HUES64 (cell line): Measurements from ENCODE around the gene DDX1. TPM values are rescaled to one million over a fixed set of nuclear protein-coding genes. Genes with fewer than 3 reads are reported as not detected.
"Not testable (repeated sequence)": the region's sequence is repeated elsewhere in the genome, so short reads cannot be mapped to it uniquely, and the experiment has no call there.

ENCODE experiments used
- H3K27ac ChIP-seq: 2 replicates; pipeline ENCODE4 v1.7.0; 2013; ENCODE audit warnings: low read depth, low read length, inconsistent platforms
- H3K27me3 ChIP-seq: 2 replicates; pipeline ENCODE4 v1.6.1; 2013; ENCODE audit warnings: mild to moderate bottlenecking, low read length; ENCODE audit not compliant: insufficient read depth
- H3K36me3 ChIP-seq: 2 replicates; pipeline ENCODE4 v1.6.1; 2013; ENCODE audit warnings: mild to moderate bottlenecking, low read length; ENCODE audit not compliant: insufficient read depth
- H3K4me1 ChIP-seq: 2 replicates; pipeline ENCODE4 v1.6.1; 2013; ENCODE audit warnings: mild to moderate bottlenecking, low read length, moderate library complexity; ENCODE audit not compliant: insufficient read depth
- H3K4me3 ChIP-seq: 2 replicates; pipeline ENCODE4 v1.5.1; 2013; ENCODE audit warnings: mild to moderate bottlenecking, low read length, moderate library complexity
- H3K9ac ChIP-seq: 2 replicates; pipeline ENCODE4 v1.6.1; 2013; ENCODE audit warnings: mild to moderate bottlenecking, low read depth, low read length
- H3K9me3 ChIP-seq: 2 replicates; pipeline ENCODE4 v1.6.1; 2013; ENCODE audit warnings: low read depth, low read length; ENCODE audit not compliant: insufficient read depth
- WGBS: fragments of 150-250, 120-280 bp; methylation state at CpG from one replicate; pipeline ENCODE4 v1.1.7; 2013; ENCODE audit warnings: missing lambda C conversion rate; 5-methylcytosine and 5-hydroxymethylcytosine counted together
- polyA plus RNA-seq, 2 experiments: library from polyadenylated mRNA; stranded (reverse); fragments of 50-300 nt; gene quantifications; one replicate each; pipeline ENCODE4 v1.2.3, GENCODE V29; 2013

DDX1 gene
- 130 TPM for polyA plus RNA-seq (2013, experiment 1 of 2)
- polyA plus RNA-seq (2013, experiment 2 of 2) = 124 TPM

GRCh38 chr2:15591692-15592463, at the start of gene DDX1:
DDX1 (plus strand) TSS chr2:15591868; CDS start chr2:15591934, 66 bp downstream.
- WGBS = under 1% methylated on average over 68 of the region's 68 CpGs
- Histone ChIP-seq H3K36me3 (peaks cover 24% of the 10 kb centered on the region), H3K4me3 (peak within 1 kb of the TSS; percentile 94), H3K9ac (peak within 1 kb of the TSS; percentile 95), H3K27ac (peak within 1 kb of the TSS; percentile 91), H3K27me3 (no peaks in the 10 kb centered on the region), H3K4me1 (0 out of 2 replicates have a peak, but pooled peaks cover 2% of the 10 kb centered on the region), H3K9me3 (no peaks in the 10 kb centered on the region)

GRCh38 chr2:15542269-15542668, 49.4 kb upstream of the DDX1 start:
- H3K9me3 ChIP-seq = not testable (repeated sequence)
- WGBS = no CpG with 5 or more reads among the region's 6 CpGs

GRCh38 chr2:15543053-15543452, 48.6 kb upstream of the DDX1 start:
- no peak overlapping the region for H3K4me3 ChIP-seq
- WGBS = 95% methylated on average over 3 of the region's 3 CpGs
- H3K9me3 ChIP-seq = no peaks in the 10 kb centered on the region
- H3K36me3 ChIP-seq = peaks cover 10% of the 10 kb centered on the region
- no peaks in the 10 kb centered on the region for H3K4me1 ChIP-seq
- H3K27me3 ChIP-seq = no peaks in the 10 kb centered on the region
- H3K27ac ChIP-seq = no peak overlapping the region
- H3K9ac ChIP-seq = no peak overlapping the region

More at GRCh38 chr2:15542269-15542668, 49.4 kb upstream of the DDX1 start:
- H3K27me3 ChIP-seq, H3K27ac ChIP-seq, H3K4me1 ChIP-seq, H3K36me3 ChIP-seq, H3K9ac ChIP-seq, H3K4me3 ChIP-seq: not testable (repeated sequence)

- no peak overlapping the region for H3K9ac ChIP-seq
- 95% methylated on average over 6 of the region's 6 CpGs for WGBS
These were observed 48.1 kb upstream of the DDX1 start for GRCh38 chr2:15543541-15543940.

GRCh38 chr2:15544227-15544626, 47.4 kb upstream of the DDX1 start:
- Histone ChIP-seq H3K9me3 (no peaks in the 10 kb centered on the region), H3K27ac (no peak overlapping the region), H3K4me1 (no peaks in the 10 kb centered on the region), H3K36me3 (peaks cover 6% of the 10 kb centered on the region; the same call in 1 of the 2 replicates), H3K4me3 (no peak overlapping the region), H3K27me3 (no peaks in the 10 kb centered on the region), H3K9ac (no peak overlapping the region)
- WGBS = 63% methylated on average over 1 of the region's 2 CpGs

More at GRCh38 chr2:15543541-15543940, 48.1 kb upstream of the DDX1 start:
- Histone ChIP-seq H3K9me3 (no peaks in the 10 kb centered on the region), H3K36me3 (peaks cover 10% of the 10 kb centered on the region), H3K4me3 (no peak overlapping the region), H3K4me1 (no peaks in the 10 kb centered on the region), H3K27ac (no peak overlapping the region), H3K27me3 (no peaks in the 10 kb centered on the region)

- no peak overlapping the region for H3K27ac ChIP-seq
- H3K9me3 ChIP-seq = no peaks in the 10 kb centered on the region
- H3K36me3 ChIP-seq = peaks cover 8% of the 10 kb centered on the region; the same call in 1 of the 2 replicates
- H3K4me1 ChIP-seq = no peaks in the 10 kb centered on the region
- H3K27me3 ChIP-seq = no peaks in the 10 kb centered on the region
- H3K9ac ChIP-seq = no peak overlapping the region
- 84% methylated on average over 9 of the region's 11 CpGs for WGBS
- H3K4me3 ChIP-seq = no peak overlapping the region
These were observed 45.2 kb upstream of the DDX1 start for GRCh38 chr2:15546297-15547098.

- Histone ChIP-seq H3K4me3 (no peak overlapping the region), H3K27ac (no peak overlapping the region), H3K27me3 (no peaks in the 10 kb centered on the region), H3K9ac (no peak overlapping the region), H3K9me3 (no peaks in the 10 kb centered on the region), H3K4me1 (no peaks in the 10 kb centered on the region), H3K36me3 (peaks cover 9% of the 10 kb centered on the region; the same call in 1 of the 2 replicates)
- WGBS = 89% methylated on average over 3 of the region's 4 CpGs
These were observed 44.4 kb upstream of the DDX1 start for GRCh38 chr2:15547115-15547876.

GRCh38 chr2:15548974-15549373, 42.7 kb upstream of the DDX1 start:
- no peak overlapping the region for H3K4me3 ChIP-seq
- no peak overlapping the region for H3K9ac ChIP-seq
- H3K36me3 ChIP-seq = peaks cover 16% of the 10 kb centered on the region; the same call in 1 of the 2 replicates
- H3K27me3 ChIP-seq = no peaks in the 10 kb centered on the region
- 90% methylated on average over 2 of the region's 2 CpGs for WGBS
- no peak overlapping the region for H3K27ac ChIP-seq
- no peaks in the 10 kb centered on the region for H3K9me3 ChIP-seq
- H3K4me1 ChIP-seq = no peaks in the 10 kb centered on the region

GRCh38 chr2:15553519-15553918, 38.1 kb upstream of the DDX1 start:
- 93% methylated on average over 1 of the region's 1 CpG for WGBS

GRCh38 chr2:15553951-15554350, 37.7 kb upstream of the DDX1 start:
- Histone ChIP-seq H3K9me3 (no peaks in the 10 kb centered on the region), H3K27ac (no peak overlapping the region), H3K36me3 (peaks cover 31% of the 10 kb centered on the region), H3K4me3 (no peak overlapping the region), H3K9ac (no peak overlapping the region), H3K4me1 (no peaks in the 10 kb centered on the region), H3K27me3 (no peaks in the 10 kb centered on the region)
- WGBS = 90% methylated on average over 3 of the region's 3 CpGs

More at GRCh38 chr2:15553519-15553918, 38.1 kb upstream of the DDX1 start:
- H3K4me1 ChIP-seq = no peaks in the 10 kb centered on the region
- no peak overlapping the region for H3K4me3 ChIP-seq
- H3K27ac ChIP-seq = no peak overlapping the region
- no peak overlapping the region for H3K9ac ChIP-seq
- H3K36me3 ChIP-seq = peaks cover 31% of the 10 kb centered on the region
- no peaks in the 10 kb centered on the region for H3K27me3 ChIP-seq
- no peaks in the 10 kb centered on the region for H3K9me3 ChIP-seq
